Astrocyte of the spinal cord (primary cell): Measurements from ENCODE around the gene UBE2C.

Source experiments
- DNase-seq: peaks from one replicate; pipeline ENCODE4 v3.0.0; 2011; ENCODE audit warnings: low read depth, low spot score
- H3K4me3 ChIP-seq: 2 replicates; pipeline ENCODE4 v1.5.1; 2011; ENCODE audit warnings: low read depth, mild to moderate bottlenecking, low read length, moderate library complexity
- in situ Hi-C: cut with HindIII; loops from 2 replicates; pipeline ENCODE4 v1.10.0; 2017; ENCODE audit warnings: low sequenced_read_pairs
- TF ChIP-seq, protein P1 (sequence below): IDR thresholded peaks from 2 replicates; pipeline ENCODE4 v1.5.1; 2012; ENCODE audit warnings: low read depth, mild to moderate bottlenecking, low read length, inconsistent platforms

The UBE2C gene

DNA sequence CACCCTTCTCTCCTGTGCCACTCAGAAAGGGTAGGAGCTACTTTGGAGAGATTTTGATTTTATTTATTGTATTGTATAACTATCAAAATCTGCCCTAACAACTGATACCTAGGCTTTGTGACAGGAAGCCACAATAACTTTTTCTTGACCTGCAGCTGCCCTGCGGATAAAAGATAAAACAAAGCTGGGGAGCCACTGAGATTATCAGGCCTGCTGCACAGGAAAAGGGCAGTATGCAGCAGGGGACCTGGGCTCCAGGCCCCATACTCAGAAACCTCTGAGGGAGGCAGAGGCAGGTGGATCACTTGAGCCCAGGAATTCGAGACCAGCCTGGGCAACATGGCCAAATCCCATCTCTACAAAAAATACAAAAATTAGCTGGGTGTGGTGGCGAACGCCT, 20.2 kb downstream of the UBE2C start:
- no peak for DNase-seq
- TF ChIP-seq, protein P1, sequence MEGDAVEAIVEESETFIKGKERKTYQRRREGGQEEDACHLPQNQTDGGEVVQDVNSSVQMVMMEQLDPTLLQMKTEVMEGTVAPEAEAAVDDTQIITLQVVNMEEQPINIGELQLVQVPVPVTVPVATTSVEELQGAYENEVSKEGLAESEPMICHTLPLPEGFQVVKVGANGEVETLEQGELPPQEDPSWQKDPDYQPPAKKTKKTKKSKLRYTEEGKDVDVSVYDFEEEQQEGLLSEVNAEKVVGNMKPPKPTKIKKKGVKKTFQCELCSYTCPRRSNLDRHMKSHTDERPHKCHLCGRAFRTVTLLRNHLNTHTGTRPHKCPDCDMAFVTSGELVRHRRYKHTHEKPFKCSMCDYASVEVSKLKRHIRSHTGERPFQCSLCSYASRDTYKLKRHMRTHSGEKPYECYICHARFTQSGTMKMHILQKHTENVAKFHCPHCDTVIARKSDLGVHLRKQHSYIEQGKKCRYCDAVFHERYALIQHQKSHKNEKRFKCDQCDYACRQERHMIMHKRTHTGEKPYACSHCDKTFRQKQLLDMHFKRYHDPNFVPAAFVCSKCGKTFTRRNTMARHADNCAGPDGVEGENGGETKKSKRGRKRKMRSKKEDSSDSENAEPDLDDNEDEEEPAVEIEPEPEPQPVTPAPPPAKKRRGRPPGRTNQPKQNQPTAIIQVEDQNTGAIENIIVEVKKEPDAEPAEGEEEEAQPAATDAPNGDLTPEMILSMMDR, result no peak
- H3K4me3 ChIP-seq, result no peak overlapping the region
- in situ Hi-C loops, result no loop called here

DNA sequence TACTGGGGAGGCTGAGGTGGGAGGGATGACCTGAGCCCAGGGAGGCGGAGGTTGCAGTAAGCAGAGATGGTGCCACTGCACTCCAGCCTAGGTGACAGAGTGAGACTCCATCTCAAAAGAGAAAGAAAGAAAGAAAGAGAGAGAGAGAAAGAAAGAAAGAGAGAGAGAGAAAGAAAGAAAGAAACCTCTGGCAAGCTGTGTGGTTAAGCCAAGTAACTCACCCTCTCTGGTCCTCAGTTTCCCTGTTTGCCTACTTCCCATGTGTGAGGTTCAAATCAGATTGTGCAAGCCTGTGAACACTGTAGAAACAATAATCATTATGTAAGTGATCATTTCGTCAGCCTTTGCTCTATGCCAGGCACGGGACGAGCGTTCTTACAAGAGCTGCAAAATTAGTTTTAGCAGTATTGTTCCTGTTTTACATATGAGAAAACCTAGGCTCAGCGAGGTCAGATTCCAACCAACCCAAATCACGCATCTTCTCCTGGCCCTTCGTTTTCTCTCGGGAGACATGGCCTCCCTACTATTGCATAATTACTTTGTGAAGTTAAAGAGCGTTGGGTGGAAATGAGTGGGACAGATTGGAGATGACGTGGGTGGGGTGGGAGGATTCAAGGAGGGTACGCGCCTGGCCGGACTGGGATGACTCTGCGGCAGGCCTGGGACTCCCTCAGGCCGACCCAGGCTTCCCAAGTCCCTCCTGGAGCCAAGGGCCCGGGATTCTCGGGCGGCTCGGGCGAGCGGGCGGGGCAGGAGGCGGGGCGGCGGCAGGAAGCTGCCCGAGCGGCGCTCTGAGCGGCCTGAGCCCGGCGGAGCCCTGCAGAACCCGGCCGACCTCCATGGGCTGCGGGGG, 20.8 kb downstream of the UBE2C start, which contains the start of gene SNX21:
Gene SNX21 (plus strand): TSS at position 770 of the 853 bp plus-strand sequence. CDS start 121 bp downstream, outside the sequence.
- in situ Hi-C loops, result no loop called here
- H3K4me3 ChIP-seq, result peak within 1 kb of the TSS; percentile 67
- DNase-seq, result peak; percentile 92
- TF ChIP-seq, protein P1, result no peak

DNA sequence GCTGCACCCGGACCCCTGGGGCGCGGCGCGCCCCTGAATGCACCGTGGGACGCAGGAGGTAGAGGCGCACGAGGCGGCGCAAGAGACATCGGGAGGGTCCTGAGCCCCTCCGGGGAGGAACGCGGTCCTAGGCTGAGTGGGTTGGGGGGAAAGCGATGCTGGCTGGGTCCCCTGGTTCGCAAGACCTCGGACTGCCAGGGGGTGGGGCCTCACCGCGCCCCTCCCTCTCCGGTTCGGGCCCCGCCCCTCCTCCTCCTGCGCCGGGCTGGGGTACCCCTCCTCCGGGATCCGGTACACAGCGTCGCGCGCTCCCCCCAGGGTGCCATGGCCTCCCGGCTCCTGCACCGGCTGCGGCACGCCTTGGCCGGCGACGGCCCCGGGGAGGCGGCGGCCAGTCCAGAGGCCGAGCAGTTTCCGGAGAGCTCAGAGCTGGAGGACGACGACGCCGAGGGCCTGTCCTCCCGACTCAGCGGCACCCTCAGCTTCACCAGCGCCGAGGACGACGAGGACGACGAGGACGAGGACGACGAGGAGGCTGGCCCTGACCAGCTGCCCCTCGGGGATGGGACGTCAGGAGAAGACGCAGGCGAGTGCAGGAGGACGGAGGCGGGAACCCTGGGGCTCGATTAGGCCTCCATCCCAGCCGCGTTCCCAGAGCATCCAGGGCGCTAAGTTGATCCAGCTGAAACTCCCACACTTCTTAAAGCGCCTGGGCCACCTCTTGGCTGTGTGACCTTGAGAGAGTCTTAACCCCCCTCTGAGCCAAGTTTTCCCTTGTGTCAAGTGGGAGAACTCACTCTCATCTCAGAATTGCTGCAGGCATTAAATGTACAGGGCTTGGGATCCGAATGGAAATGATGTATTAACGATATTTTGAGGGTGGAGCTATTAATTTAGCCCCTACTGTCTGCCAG, 21.7 kb downstream of the UBE2C start:
- TF ChIP-seq, protein P1, result no peak
- H3K4me3 ChIP-seq, result peak overlapping the region; percentile 67
- DNase-seq, result peak; percentile 70
- in situ Hi-C loops, result no loop called here

DNA sequence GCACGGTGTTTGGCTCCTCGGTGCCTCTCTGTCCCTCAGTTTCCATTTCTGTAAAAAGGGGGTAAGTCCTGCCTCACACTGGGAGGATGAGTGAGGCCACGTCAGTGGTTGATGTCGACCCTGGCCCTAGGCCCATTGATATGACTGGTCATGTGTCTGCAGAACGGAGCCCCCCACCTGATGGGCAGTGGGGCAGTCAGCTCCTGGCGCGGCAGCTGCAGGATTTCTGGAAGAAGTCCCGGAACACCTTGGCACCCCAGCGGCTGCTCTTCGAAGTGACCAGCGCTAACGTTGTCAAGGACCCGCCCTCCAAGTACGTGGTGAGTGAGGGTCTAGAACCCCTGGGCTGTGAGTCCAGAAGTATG, 22.3 kb downstream of the UBE2C start:
- peak overlapping the region; percentile 67 for H3K4me3 ChIP-seq

GRCh38 chr20:45835329-45835765, 22.9 kb downstream of the UBE2C start:
- H3K4me3 ChIP-seq, result no peak overlapping the region
- no peak for DNase-seq
- in situ Hi-C loops, result no loop called here
- TF ChIP-seq, protein P1, result no peak

More for the DNA sequence above, 22.3 kb downstream of the UBE2C start:
- in situ Hi-C loops, result no loop called here
- TF ChIP-seq, protein P1, result no peak
- no peak for DNase-seq

DNA sequence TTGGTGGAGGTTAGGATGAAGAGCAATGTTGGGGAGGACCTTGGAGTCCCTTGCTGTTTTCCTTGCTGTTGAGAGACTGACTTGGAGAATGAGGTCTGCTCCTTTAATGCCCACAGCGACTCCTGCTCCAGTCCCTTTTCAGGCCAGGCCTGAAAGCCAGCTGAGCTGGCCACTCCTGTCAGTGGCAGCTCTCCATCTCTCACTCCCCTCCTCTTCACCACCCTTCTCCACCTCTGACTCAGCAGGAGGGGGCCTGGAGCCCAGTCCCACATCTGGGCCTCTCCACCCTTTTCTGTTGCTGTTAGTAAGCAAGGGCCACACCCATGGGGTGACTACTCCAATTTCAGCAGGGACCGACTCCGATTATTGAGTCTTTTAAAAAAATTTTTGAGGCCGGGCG, 23.4 kb downstream of the UBE2C start:
- no peak overlapping the region for H3K4me3 ChIP-seq
- DNase-seq, result peak; percentile 28
- in situ Hi-C loops, result no loop called here
- TF ChIP-seq, protein P1, result no peak
